ES-I3 (cell line): ENCODE measurements around the gene SPECC1.

ENCODE experiments used
- H3K36me3 ChIP-seq: 2 replicates; pipeline ENCODE4 v1.6.1; 2013; ENCODE audit warnings: mild to moderate bottlenecking, low read length, control low read depth, moderate library complexity; ENCODE audit not compliant: insufficient read depth
- H3K4me1 ChIP-seq: 2 replicates; pipeline ENCODE4 v1.6.1; 2013; ENCODE audit warnings: mild to moderate bottlenecking, control low read depth, low read length; ENCODE audit not compliant: insufficient read depth
- H3K9ac ChIP-seq: 2 replicates; pipeline ENCODE4 v1.6.1; 2013; ENCODE audit warnings: low read depth, mild to moderate bottlenecking, low read length, moderate library complexity
- H3K9me3 ChIP-seq: 2 replicates; pipeline ENCODE4 v1.6.1; 2013; ENCODE audit warnings: mild to moderate bottlenecking, low read length, moderate library complexity; ENCODE audit not compliant: control insufficient read depth, insufficient read depth

Gene SPECC1

GRCh38 chr17:20128036-20128667 is 119.0 kb downstream of the SPECC1 start:
- Histone ChIP-seq H3K4me1 (peaks cover 8% of the 10 kb centered on the region), H3K36me3 (no peaks in the 10 kb centered on the region), H3K9me3 (no peaks in the 10 kb centered on the region), H3K9ac (no peak overlapping the region)

- no peaks in the 10 kb centered on the region for H3K9me3 ChIP-seq
- H3K9ac ChIP-seq: no peak overlapping the region
- H3K36me3 ChIP-seq: no peaks in the 10 kb centered on the region
- peaks cover 17% of the 10 kb centered on the region; the same call in 1 of the 2 replicates for H3K4me1 ChIP-seq
Observed at GRCh38 chr17:20133517-20133916, 124.4 kb downstream of the SPECC1 start.

- Histone ChIP-seq H3K9ac (no peak overlapping the region), H3K9me3 (no peaks in the 10 kb centered on the region), H3K4me1 (peaks cover 14% of the 10 kb centered on the region; the same call in 1 of the 2 replicates), H3K36me3 (no peaks in the 10 kb centered on the region)
Observed at GRCh38 chr17:20141198-20141972, 132.2 kb downstream of the SPECC1 start.

- H3K4me1 ChIP-seq: peaks cover 8% of the 10 kb centered on the region; the same call in 1 of the 2 replicates
- H3K9ac ChIP-seq: no peak overlapping the region
- H3K36me3 ChIP-seq: no peaks in the 10 kb centered on the region
- no peaks in the 10 kb centered on the region for H3K9me3 ChIP-seq
Observed at GRCh38 chr17:20142268-20142667, 133.1 kb downstream of the SPECC1 start.

- Histone ChIP-seq H3K9me3 (no peaks in the 10 kb centered on the region), H3K4me1 (peaks cover 8% of the 10 kb centered on the region; the same call in 1 of the 2 replicates), H3K36me3 (no peaks in the 10 kb centered on the region), H3K9ac (no peak overlapping the region)
Observed at GRCh38 chr17:20143740-20144139, 134.6 kb downstream of the SPECC1 start.

GRCh38 chr17:20145567-20145966 is 136.4 kb downstream of the SPECC1 start:
- Histone ChIP-seq H3K36me3 (no peaks in the 10 kb centered on the region), H3K9me3 (no peaks in the 10 kb centered on the region), H3K9ac (no peak overlapping the region), H3K4me1 (peaks cover 6% of the 10 kb centered on the region; the same call in 1 of the 2 replicates)

- H3K36me3 ChIP-seq: no peaks in the 10 kb centered on the region
- H3K9me3 ChIP-seq: no peaks in the 10 kb centered on the region
- H3K9ac ChIP-seq: no peak overlapping the region
- no peaks in the 10 kb centered on the region for H3K4me1 ChIP-seq
Observed at GRCh38 chr17:20149251-20149650, 140.1 kb downstream of the SPECC1 start.

- Histone ChIP-seq H3K9ac (no peak overlapping the region), H3K9me3 (no peaks in the 10 kb centered on the region), H3K36me3 (no peaks in the 10 kb centered on the region), H3K4me1 (peaks cover 10% of the 10 kb centered on the region)
Observed at GRCh38 chr17:20151174-20151573, 142.0 kb downstream of the SPECC1 start.

GRCh38 chr17:20153231-20153630 is 144.1 kb downstream of the SPECC1 start:
- Histone ChIP-seq H3K9me3 (no peaks in the 10 kb centered on the region), H3K36me3 (no peaks in the 10 kb centered on the region), H3K4me1 (peaks cover 15% of the 10 kb centered on the region), H3K9ac (no peak overlapping the region)

- peaks cover 15% of the 10 kb centered on the region for H3K4me1 ChIP-seq
- no peak overlapping the region for H3K9ac ChIP-seq
- H3K9me3 ChIP-seq: no peaks in the 10 kb centered on the region
- H3K36me3 ChIP-seq: no peaks in the 10 kb centered on the region
Observed at GRCh38 chr17:20154286-20155000, 145.3 kb downstream of the SPECC1 start.

GRCh38 chr17:20155258-20156195 is 146.4 kb downstream of the SPECC1 start:
- Histone ChIP-seq H3K9ac (peak overlapping the region; percentile 90), H3K36me3 (no peaks in the 10 kb centered on the region), H3K9me3 (no peaks in the 10 kb centered on the region), H3K4me1 (peaks cover 15% of the 10 kb centered on the region)

GRCh38 chr17:20156196-20157000 is 147.2 kb downstream of the SPECC1 start:
- Histone ChIP-seq H3K36me3 (no peaks in the 10 kb centered on the region), H3K9ac (peak overlapping the region; percentile 90), H3K4me1 (peaks cover 15% of the 10 kb centered on the region), H3K9me3 (no peaks in the 10 kb centered on the region)

GRCh38 chr17:20157001-20157310 is 147.8 kb downstream of the SPECC1 start:
- Histone ChIP-seq H3K4me1 (peaks cover 15% of the 10 kb centered on the region), H3K36me3 (no peaks in the 10 kb centered on the region), H3K9ac (peak overlapping the region; percentile 90), H3K9me3 (no peaks in the 10 kb centered on the region)
